ENCODE measurements around the gene PAQR5.

Gene PAQR5

GRCh38 chr15:69450968-69451695, 152.4 kb downstream of the PAQR5 start:
- H3K4me1 ChIP-seq (ENCODE audit: insufficient read depth, low read length): peaks cover 4% of the 10 kb centered on the region; the same call in 1 of the 2 replicates
- no peak overlapping the region for H3K27ac ChIP-seq (ENCODE audit: low read depth, low read length)
- no peaks in the 10 kb centered on the region for H3K9me3 ChIP-seq (ENCODE audit: insufficient read depth, low read depth, low read length)
- peak overlapping the region; percentile 93 for H3K4me3 ChIP-seq (ENCODE audit: low read length)
- no peak overlapping the region for H3K9ac ChIP-seq (ENCODE audit: low read depth, low read length)
- 98% methylated on average over 12 of the region's 12 CpGs for WGBS
- H3K36me3 ChIP-seq (ENCODE audit: insufficient read depth, low read length): peaks cover 55% of the 10 kb centered on the region
- no peaks in the 10 kb centered on the region for H3K27me3 ChIP-seq (ENCODE audit: insufficient read depth, low read length)

- Histone ChIP-seq H3K4me3 (ENCODE audit: low read length) (peak overlapping the region; percentile 93), H3K27me3 (ENCODE audit: insufficient read depth, low read length) (no peaks in the 10 kb centered on the region), H3K36me3 (ENCODE audit: insufficient read depth, low read length) (peaks cover 55% of the 10 kb centered on the region), H3K9me3 (ENCODE audit: insufficient read depth, low read depth, low read length) (no peaks in the 10 kb centered on the region), H3K27ac (ENCODE audit: low read depth, low read length) (peak overlapping the region; percentile 57), H3K9ac (ENCODE audit: low read depth, low read length) (peak overlapping the region; percentile 97), H3K4me1 (ENCODE audit: insufficient read depth, low read length) (peaks cover 4% of the 10 kb centered on the region; the same call in 1 of the 2 replicates)
- 22% methylated on average over 32 of the region's 32 CpGs for WGBS
Measured at GRCh38 chr15:69451951-69452691, 153.4 kb downstream of the PAQR5 start.

- Histone ChIP-seq H3K36me3 (ENCODE audit: insufficient read depth, low read length) (peaks cover 52% of the 10 kb centered on the region), H3K9ac (ENCODE audit: low read depth, low read length) (peak within 1 kb of the TSS; percentile 97)
- WGBS: under 1% methylated on average over 77 of the region's 77 CpGs
Measured at GRCh38 chr15:69452692-69453521, 154.2 kb downstream of the PAQR5 start, which contains the start of gene RPLP1. TSS of gene RPLP1 (plus strand) at chr15:69452818. CDS start at chr15:69452949, 131 bp downstream.

GRCh38 chr15:69454953-69455352, 156.2 kb downstream of the PAQR5 start:
- H3K4me1 ChIP-seq (ENCODE audit: insufficient read depth, low read length): peaks cover 4% of the 10 kb centered on the region; the same call in 1 of the 2 replicates
- H3K36me3 ChIP-seq (ENCODE audit: insufficient read depth, low read length): peaks cover 44% of the 10 kb centered on the region
- H3K27ac ChIP-seq (ENCODE audit: low read depth, low read length): peak overlapping the region; percentile 16; the same call in 1 of the 2 replicates
- no peaks in the 10 kb centered on the region for H3K27me3 ChIP-seq (ENCODE audit: insufficient read depth, low read length)
- WGBS: 70% methylated on average over 5 of the region's 5 CpGs
- peak overlapping the region; percentile 97; the same call in 1 of the 2 replicates for H3K9ac ChIP-seq (ENCODE audit: low read depth, low read length)
- H3K9me3 ChIP-seq (ENCODE audit: insufficient read depth, low read depth, low read length): no peaks in the 10 kb centered on the region
- peak overlapping the region; percentile 93 for H3K4me3 ChIP-seq (ENCODE audit: low read length)

More at GRCh38 chr15:69452692-69453521, 154.2 kb downstream of the PAQR5 start, which contains the start of gene RPLP1:
- Histone ChIP-seq H3K27me3 (ENCODE audit: insufficient read depth, low read length) (no peaks in the 10 kb centered on the region), H3K4me1 (ENCODE audit: insufficient read depth, low read length) (peaks cover 4% of the 10 kb centered on the region; the same call in 1 of the 2 replicates), H3K27ac (ENCODE audit: low read depth, low read length) (peak within 1 kb of the TSS; percentile 77), H3K9me3 (ENCODE audit: insufficient read depth, low read depth, low read length) (no peaks in the 10 kb centered on the region), H3K4me3 (ENCODE audit: low read length) (peak within 1 kb of the TSS; percentile 93)

- H3K27ac ChIP-seq (ENCODE audit: low read depth, low read length): peak overlapping the region; percentile 16; the same call in 1 of the 2 replicates
- peaks cover 4% of the 10 kb centered on the region; the same call in 1 of the 2 replicates for H3K4me1 ChIP-seq (ENCODE audit: insufficient read depth, low read length)
- 92% methylated on average over 12 of the region's 13 CpGs for WGBS
- peaks cover 44% of the 10 kb centered on the region for H3K36me3 ChIP-seq (ENCODE audit: insufficient read depth, low read length)
- no peaks in the 10 kb centered on the region for H3K9me3 ChIP-seq (ENCODE audit: insufficient read depth, low read depth, low read length)
- H3K9ac ChIP-seq (ENCODE audit: low read depth, low read length): no peak overlapping the region
- no peaks in the 10 kb centered on the region for H3K27me3 ChIP-seq (ENCODE audit: insufficient read depth, low read length)
- no peak overlapping the region for H3K4me3 ChIP-seq (ENCODE audit: low read length)
Measured at GRCh38 chr15:69456208-69457166, 157.8 kb downstream of the PAQR5 start.
